GM11168 (cell line): Measurements from ENCODE around the gene PLA2G1B.

Experiments used
- in situ Hi-C: fragments of 300-500 bp; cut with MboI; formaldehyde crosslinking; loops from one replicate; pipeline ENCODE4 v1.12.0; 2022; ENCODE audit warnings: low sequenced_read_pairs; ENCODE audit not compliant: unreplicated experiment

The PLA2G1B gene

GRCh38 chr12:120332523-120332922 is 4.9 kb upstream of the PLA2G1B start:
- in situ Hi-C loops = no loop called here

- in situ Hi-C loops = no loop called here
Measured at GRCh38 chr12:120332041-120332440, 4.5 kb upstream of the PLA2G1B start.

DNA sequence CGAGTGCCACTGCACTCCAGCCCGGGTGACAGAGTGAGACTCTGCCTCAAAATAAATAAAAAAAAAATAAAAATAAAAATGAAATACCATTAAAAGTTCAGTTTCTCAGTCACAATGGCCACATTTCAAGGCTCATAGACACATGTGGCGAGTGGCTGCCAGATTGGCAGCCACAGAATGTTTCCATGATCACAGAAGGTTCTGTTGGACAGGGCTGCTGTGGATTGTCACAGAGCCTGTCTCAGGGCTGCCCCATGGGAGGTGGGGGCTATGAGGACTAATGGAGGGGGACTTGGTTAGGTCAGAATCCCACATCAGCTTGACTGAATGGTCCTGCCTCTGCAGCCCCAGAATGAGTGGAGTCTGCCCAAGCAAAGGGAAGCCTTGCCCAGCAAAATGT is 3.8 kb upstream of the PLA2G1B start:
- in situ Hi-C loops = no loop called here

GRCh38 chr12:120328228-120328627 is 649 bp upstream of the PLA2G1B start:
- in situ Hi-C loops = loop anchor here (10.0 kb wide), 1 partner anchor 107 kb away; the partner anchor contains the start of gene COX6A1

DNA sequence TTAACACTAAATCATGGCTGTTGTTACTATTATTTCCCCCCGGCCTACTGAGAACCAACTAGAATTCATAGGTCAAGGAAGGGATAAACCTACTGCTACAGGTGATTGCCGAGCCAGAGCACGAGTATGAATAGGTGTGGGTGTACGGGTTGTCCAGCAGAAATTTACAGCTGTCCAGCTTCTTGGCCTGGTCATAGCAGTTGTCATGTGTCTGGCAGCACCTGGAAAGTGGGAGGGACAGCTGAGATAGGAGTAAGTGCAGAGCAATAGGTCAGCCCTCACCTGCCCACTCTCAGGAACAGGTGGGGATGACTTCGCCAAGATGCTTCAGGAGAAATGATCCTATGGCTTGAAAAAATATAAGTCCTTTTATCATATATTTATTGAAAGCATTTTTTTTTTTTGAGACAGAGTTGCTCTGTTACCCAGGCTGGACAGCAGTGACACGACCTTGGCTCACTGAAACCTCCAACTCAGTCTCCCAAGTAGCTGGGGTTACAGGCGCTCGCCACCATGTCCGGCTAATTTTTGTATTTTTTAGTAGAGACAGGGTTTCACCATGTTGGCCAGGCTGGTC is 2.6 kb downstream of the PLA2G1B start:
- in situ Hi-C loops = loop anchor here (10.0 kb wide), 1 partner anchor 110 kb away; the partner anchor contains the start of gene COX6A1

DNA sequence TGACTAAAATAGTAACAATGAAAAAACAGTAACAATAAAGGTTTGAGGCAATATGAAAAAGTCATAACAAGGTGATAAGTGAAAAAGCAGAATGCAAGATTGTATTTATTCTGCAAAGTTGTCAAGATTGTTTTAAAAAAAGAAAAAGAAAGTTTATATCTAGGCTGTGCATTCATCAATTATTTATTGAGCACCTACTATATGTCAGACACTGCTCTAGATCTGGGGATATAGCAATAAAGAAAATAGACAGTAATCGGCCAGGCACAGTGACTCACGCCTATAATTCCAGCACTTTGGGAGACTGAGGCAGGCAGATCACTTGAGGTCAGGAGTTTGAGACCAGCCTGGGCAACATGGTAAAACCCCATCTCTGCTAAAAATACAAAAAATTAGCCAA is 3.8 kb downstream of the PLA2G1B start:
- in situ Hi-C loops = loop anchor here (10.0 kb wide), 1 partner anchor 111 kb away; the partner anchor contains the start of gene COX6A1

GRCh38 chr12:120321382-120322202 is 6.0 kb downstream of the PLA2G1B start:
- in situ Hi-C loops = loop anchor here (10.0 kb wide), 1 partner anchor 113 kb away; the partner anchor contains the start of gene COX6A1

GRCh38 chr12:120317224-120318105 is 10.1 kb downstream of the PLA2G1B start:
- in situ Hi-C loops = no loop called here

GRCh38 chr12:120316798-120317223 is 10.8 kb downstream of the PLA2G1B start:
- in situ Hi-C loops = no loop called here

GRCh38 chr12:120314220-120314619 is 13.4 kb downstream of the PLA2G1B start:
- in situ Hi-C loops = no loop called here

- in situ Hi-C loops = no loop called here
Measured at GRCh38 chr12:120301962-120302815, 25.4 kb downstream of the PLA2G1B start, which contains the start of gene SIRT4. TSS of gene SIRT4 (plus strand) at chr12:120302321. CDS start at chr12:120303562, 1,241 bp downstream.

DNA sequence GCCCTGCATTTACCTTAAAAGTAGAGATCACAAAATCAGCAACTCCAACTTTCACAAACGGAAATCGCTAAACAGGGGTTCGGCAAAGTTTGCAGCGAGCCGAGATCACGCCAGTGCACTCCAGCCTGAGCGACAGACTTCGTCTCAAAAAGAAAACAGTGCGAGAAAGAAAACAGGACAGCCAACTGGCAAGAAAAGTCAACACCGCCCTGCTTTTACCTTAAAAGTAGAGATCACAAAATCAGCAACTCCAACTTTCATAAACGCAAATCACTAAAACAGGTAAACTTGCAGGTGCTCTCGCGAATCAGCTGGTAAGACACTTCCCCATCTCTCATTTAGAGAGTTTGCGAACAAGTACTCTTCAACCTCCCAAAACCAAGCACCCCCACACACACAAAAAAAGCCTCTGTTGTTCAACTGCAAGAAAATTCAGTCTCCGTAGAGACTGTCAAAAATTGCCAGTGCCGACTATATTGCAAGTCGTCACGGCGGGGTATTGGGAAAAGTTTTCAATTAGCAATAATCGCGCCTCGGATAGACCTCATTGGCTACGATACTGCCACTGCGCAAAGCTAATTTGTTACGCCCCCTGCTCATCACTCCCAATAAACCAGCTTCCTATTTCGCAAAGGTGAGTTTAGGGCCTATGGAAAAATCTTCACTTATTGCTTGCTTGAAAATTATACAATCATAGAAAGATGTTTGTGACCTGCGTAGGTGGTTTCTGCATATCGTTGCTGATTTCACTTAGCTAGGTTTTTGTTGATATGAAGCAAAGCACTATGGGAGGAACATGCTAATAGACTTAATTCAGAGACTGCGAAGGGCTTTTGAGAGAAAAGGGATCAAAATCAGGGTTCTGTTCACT is 34.7 kb downstream of the PLA2G1B start, which contains the start of gene RNU4-1:
TSS of gene RNU4-1 (minus strand) at position 577 of the 871 bp plus-strand sequence.
- in situ Hi-C loops = no loop called here

DNA sequence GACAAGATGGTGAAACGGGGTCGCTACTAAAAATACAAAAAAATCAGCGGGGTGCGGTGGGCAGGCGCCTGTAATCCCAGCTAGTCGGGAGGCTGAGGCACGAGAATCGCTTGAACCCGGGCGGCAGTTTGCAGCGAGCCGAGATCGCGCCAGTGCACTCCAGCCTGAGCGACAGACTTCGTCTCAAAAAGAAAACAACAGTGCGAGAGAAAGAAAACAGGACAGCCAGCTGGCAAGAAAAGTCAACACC is 35.2 kb downstream of the PLA2G1B start:
- in situ Hi-C loops = no loop called here

GRCh38 chr12:120290609-120291305 is 36.8 kb downstream of the PLA2G1B start:
- in situ Hi-C loops = no loop called here

DNA sequence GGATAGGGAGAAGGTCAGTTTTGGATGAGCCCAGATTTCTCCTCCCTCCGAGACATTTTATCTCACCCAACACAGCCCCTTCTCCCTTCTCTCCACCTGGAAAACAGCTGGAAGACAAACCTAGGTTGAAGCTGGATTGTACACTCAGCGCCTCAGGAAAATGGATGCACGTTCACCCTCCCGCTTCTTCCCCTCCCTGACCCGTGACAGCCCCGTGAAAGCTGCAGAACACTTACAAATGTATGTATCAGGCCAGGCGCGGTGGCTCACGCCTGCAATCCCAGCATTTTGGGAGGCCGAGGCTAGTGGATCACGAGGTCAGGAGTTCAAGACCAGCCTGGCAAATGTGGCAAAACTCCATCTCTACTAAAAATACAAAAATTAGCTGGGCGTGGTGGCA is 40.1 kb downstream of the PLA2G1B start:
- in situ Hi-C loops = no loop called here

- in situ Hi-C loops = no loop called here
Measured at GRCh38 chr12:120286768-120287490, 40.6 kb downstream of the PLA2G1B start.

DNA sequence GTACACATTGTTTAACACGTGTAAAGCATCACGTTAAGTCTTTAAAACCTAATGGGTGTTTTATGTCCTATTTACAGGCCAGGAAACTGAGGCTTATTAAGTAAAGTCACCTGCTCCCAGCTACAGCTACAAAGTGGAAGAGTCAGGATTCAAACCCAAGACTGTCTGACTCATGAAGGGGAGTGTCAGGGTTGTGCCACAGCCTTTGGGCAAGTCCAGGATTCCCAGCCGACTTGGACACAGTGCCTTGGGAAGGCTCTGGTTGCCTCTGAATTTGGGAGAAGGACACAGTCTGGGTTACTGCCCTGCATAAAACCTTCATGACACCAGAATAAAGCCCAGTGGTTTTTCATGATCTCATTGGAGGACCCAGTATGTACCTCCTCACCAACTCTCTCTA is 43.2 kb downstream of the PLA2G1B start:
- in situ Hi-C loops = no loop called here

DNA sequence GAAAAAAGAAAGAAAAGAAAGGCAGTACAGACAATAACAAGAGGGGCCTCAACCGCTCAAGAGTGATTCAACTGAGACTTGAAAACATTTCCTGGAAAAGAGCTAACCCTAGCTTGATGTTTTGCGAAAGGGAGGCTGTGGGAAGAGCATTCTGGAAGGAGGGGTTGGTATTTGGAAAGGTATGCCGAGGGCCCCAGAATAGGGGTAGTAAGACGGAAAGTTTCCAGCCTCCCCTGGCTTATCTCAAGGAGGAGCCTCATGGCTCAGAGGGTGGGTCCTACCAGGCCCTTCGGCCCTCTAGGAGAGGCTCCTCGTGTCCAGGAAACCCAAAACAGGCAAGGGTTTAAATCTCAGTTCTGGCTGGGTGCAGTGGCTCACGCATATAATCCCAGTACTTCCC is 44.3 kb downstream of the PLA2G1B start:
- in situ Hi-C loops = no loop called here
